ENCODE results near the gene SIGLEC10.

DNA sequence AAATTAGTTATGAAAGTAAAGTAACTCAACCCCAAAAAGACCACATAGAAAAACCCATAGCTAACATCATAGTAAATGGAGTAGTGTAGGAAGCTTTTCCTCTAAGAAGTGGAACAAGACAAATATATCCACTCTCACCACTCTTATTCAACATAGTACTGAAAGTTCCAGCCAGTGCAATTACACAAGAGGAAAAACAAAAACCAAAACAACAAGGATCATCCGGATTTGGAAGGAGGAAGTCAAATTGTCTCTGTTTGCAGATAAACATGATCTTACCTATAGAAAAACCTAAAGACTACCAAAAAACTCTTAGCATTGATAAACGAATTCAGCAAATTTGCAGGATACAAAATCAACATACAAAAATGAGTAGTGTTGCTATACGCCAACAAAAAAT is 49.3 kb upstream of the SIGLEC10 start:
- TF ChIP-seq, protein P1, sequence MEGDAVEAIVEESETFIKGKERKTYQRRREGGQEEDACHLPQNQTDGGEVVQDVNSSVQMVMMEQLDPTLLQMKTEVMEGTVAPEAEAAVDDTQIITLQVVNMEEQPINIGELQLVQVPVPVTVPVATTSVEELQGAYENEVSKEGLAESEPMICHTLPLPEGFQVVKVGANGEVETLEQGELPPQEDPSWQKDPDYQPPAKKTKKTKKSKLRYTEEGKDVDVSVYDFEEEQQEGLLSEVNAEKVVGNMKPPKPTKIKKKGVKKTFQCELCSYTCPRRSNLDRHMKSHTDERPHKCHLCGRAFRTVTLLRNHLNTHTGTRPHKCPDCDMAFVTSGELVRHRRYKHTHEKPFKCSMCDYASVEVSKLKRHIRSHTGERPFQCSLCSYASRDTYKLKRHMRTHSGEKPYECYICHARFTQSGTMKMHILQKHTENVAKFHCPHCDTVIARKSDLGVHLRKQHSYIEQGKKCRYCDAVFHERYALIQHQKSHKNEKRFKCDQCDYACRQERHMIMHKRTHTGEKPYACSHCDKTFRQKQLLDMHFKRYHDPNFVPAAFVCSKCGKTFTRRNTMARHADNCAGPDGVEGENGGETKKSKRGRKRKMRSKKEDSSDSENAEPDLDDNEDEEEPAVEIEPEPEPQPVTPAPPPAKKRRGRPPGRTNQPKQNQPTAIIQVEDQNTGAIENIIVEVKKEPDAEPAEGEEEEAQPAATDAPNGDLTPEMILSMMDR (IDR thresholded peaks at IDR 0.05): no peak
- no peak for TF ChIP-seq POLR2AphosphoS5 (IDR thresholded peaks at IDR 0.05)
- TF ChIP-seq POLR2A (IDR thresholded peaks at IDR 0.05): no peak
- no peak for TF ChIP-seq EP300 (IDR thresholded peaks at IDR 0.05)

Data from sigmoid colon (tissue), 4 donors.